Uterus (tissue), 4 donors: ENCODE measurements around the gene BBLN. TPM values are rescaled to one million over a fixed set of nuclear protein-coding genes. Genes with fewer than 3 reads are reported as not detected.

ENCODE experiments used
- DNase-seq, 2 donors: peaks; one replicate each; pipeline ENCODE4 v3.0.0-alpha.2; 2019 to 2020
- H3K27ac ChIP-seq, 2 donors: fragments of 200-600 bp; sonication (generic); 1 replicate in 1 of 2; 2 replicates in 1 of 2; pipeline ENCODE4 v1.5.1; 2016 to 2018
- H3K27me3 ChIP-seq, 2 donors: fragments of 200-600 bp; sonication (generic); one replicate each; pipeline ENCODE4 v1.5.1; 2018 to 2019; ENCODE audit warnings: control low read depth in 1 of 2
- H3K36me3 ChIP-seq, 2 donors: fragments of 200-600 bp; sonication (generic); one replicate each; pipeline ENCODE4 v1.5.1; 2019; ENCODE audit warnings: control low read depth in 1 of 2
- H3K4me1 ChIP-seq, 2 donors: fragments of 200-600 bp; sonication (generic); one replicate each; pipeline ENCODE4 v1.5.1; 2018 to 2019; ENCODE audit warnings: control low read depth in 1 of 2
- H3K4me3 ChIP-seq, 2 donors: fragments of 200-600 bp; sonication (generic); 1 replicate in 1 of 2; 2 replicates in 1 of 2; pipeline ENCODE4 v1.5.1; 2018 to 2019; ENCODE audit warnings: mild to moderate bottlenecking in 1 of 2
- H3K9me3 ChIP-seq, 2 donors: fragments of 200-600 bp; sonication (generic); one replicate each; pipeline ENCODE4 v1.5.1; 2019; ENCODE audit warnings: control low read depth in 1 of 2
- POLR2A ChIP-seq, 2 donors: fragments of 450-650 bp; IDR thresholded peaks; one replicate each; pipeline ENCODE4 v1.6.1; 2016; ENCODE audit warnings: antibody characterized with exemption in 2 of 2, mild to moderate bottlenecking in 1 of 2, moderate library complexity in 1 of 2
- intact Hi-C: fragments of 100-400 bp; cut with DNase I; formaldehyde crosslinking; loops from one replicate; pipeline ENCODE4 v1.15.1; 2023; ENCODE audit warnings: low total_unique reads
- total RNA-seq, 4 donors: library from RNA; depleted of rRNA in 3 of 4; stranded (reverse); fragments of >200 nt in 3 of 4; gene quantifications; one replicate each; pipeline versions ENCODE4 v1.1.0 to v1.2.4, GENCODE V29; 2014 to 2023
- TF ChIP-seq, protein P1 (sequence below), 4 experiments: fragments of 200-600 bp in 2 of 4; fragments of 450-650 bp in 2 of 4; sonication (generic) in 2 of 4; IDR thresholded peaks; one replicate each; pipeline ENCODE4 v1.5.1; 2016 to 2019; ENCODE audit warnings: antibody characterized with exemption in 4 of 4, mild to moderate bottlenecking in 2 of 4, moderate library complexity in 1 of 4
- donor health status: DM: yes; HTN: yes; CAD: no.

Gene BBLN
- total RNA-seq, 4 donors from 2014 or later = 31.3 to 198 (median 96.0) TPM

DNA sequence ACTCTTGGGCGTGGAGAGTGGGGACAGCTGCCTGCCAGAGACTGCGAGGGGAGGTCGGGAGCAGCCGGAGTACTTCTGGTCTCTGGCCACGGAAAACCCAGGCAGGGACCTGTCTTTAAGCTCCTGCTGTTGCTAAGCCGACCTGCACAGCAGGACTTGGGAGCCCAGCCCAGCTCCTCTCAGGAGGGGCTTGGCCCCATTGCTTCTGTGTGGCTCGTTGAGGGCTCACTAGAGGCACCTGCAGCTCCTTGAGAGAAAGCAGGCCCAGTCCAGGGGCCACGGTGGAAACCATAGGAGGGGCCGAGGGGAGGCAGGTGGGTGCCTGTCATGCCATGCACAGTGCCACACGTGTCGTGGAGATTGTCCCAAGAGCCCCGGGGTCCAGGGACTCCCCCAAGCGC, 14.1 kb upstream of the BBLN start:
- H3K4me1 ChIP-seq = no peaks in the 10 kb centered on the region
- intact Hi-C loops = no loop called here
- no peak overlapping the region for H3K27ac ChIP-seq
- H3K36me3 ChIP-seq = no peaks in the 10 kb centered on the region
- H3K27me3 ChIP-seq = no peaks in the 10 kb centered on the region
- H3K4me3 ChIP-seq = no peak overlapping the region
- no peak for TF ChIP-seq POLR2A (IDR thresholded peaks at IDR 0.05)
- TF ChIP-seq, protein P1, sequence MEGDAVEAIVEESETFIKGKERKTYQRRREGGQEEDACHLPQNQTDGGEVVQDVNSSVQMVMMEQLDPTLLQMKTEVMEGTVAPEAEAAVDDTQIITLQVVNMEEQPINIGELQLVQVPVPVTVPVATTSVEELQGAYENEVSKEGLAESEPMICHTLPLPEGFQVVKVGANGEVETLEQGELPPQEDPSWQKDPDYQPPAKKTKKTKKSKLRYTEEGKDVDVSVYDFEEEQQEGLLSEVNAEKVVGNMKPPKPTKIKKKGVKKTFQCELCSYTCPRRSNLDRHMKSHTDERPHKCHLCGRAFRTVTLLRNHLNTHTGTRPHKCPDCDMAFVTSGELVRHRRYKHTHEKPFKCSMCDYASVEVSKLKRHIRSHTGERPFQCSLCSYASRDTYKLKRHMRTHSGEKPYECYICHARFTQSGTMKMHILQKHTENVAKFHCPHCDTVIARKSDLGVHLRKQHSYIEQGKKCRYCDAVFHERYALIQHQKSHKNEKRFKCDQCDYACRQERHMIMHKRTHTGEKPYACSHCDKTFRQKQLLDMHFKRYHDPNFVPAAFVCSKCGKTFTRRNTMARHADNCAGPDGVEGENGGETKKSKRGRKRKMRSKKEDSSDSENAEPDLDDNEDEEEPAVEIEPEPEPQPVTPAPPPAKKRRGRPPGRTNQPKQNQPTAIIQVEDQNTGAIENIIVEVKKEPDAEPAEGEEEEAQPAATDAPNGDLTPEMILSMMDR (IDR thresholded peaks at IDR 0.05) = no peak
- DNase-seq = no peak
- no peaks in the 10 kb centered on the region for H3K9me3 ChIP-seq

- H3K4me3 ChIP-seq = no peak overlapping the region
- no peak for DNase-seq
- TF ChIP-seq POLR2A (IDR thresholded peaks at IDR 0.05) = no peak
- TF ChIP-seq, protein P1 (IDR thresholded peaks at IDR 0.05) = no peak
- H3K4me1 ChIP-seq = no peaks in the 10 kb centered on the region
- intact Hi-C loops = no loop called here
- H3K27me3 ChIP-seq = no peaks in the 10 kb centered on the region
- no peaks in the 10 kb centered on the region for H3K9me3 ChIP-seq
- H3K27ac ChIP-seq = no peak overlapping the region
- no peaks in the 10 kb centered on the region for H3K36me3 ChIP-seq
These were observed 13.4 kb upstream of the BBLN start for GRCh38 chr9:128146591-128147120.

DNA sequence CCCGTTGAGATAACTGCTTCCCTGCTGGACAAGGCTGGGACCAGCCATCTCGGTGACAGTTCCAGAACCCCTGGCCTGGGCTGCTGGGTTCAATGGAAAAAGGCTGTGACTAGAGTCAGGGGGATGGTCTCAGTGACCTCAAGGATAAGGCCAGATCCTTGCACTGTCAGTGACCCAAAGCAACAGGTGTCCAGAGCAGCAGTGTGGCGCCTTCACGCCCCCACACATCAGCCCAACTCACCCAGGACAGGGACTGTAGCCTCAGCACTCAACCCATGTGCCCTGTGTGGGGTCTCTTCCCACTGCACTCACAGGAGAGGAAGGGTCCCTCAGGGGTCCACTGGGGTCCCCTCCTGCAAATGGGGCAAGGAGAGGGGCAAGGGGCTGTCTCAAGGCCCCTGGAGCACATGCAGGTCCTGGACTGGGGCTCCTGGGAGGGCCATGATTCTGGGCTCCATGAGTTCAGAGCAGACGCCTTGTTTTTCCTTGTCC, 11.5 kb upstream of the BBLN start:
- TF ChIP-seq, protein P1 (IDR thresholded peaks at IDR 0.05) = no peak
- no peak for TF ChIP-seq POLR2A (IDR thresholded peaks at IDR 0.05)
- H3K4me3 ChIP-seq = no peak overlapping the region
- H3K36me3 ChIP-seq = no peaks in the 10 kb centered on the region
- H3K4me1 ChIP-seq = no peaks in the 10 kb centered on the region
- intact Hi-C loops = no loop called here
- H3K27ac ChIP-seq = no peak overlapping the region
- H3K9me3 ChIP-seq = no peaks in the 10 kb centered on the region
- DNase-seq = no peak
- no peaks in the 10 kb centered on the region for H3K27me3 ChIP-seq

GRCh38 chr9:128149001-128149701, 10.9 kb upstream of the BBLN start, which contains the start of gene LCN2:
Gene LCN2, plus strand, starts transcription at chr9:128149453. Its CDS starts 73 bp downstream, at chr9:128149526.
- intact Hi-C loops = no loop called here
- no peak for TF ChIP-seq POLR2A (IDR thresholded peaks at IDR 0.05)
- TF ChIP-seq, protein P1 (IDR thresholded peaks at IDR 0.05) = no peak
- Histone ChIP-seq H3K9me3 (no peaks in the 10 kb centered on the region), H3K4me3 (no peak within 1 kb of the TSS), H3K4me1 (no peaks in the 10 kb centered on the region), H3K36me3 (no peaks in the 10 kb centered on the region), H3K27ac (no peak within 1 kb of the TSS), H3K27me3 (no peaks in the 10 kb centered on the region)
- DNase-seq = no peak

- Histone ChIP-seq H3K4me1 (no peaks in the 10 kb centered on the region), H3K27ac (no peak overlapping the region), H3K9me3 (no peaks in the 10 kb centered on the region), H3K4me3 (no peak overlapping the region), H3K36me3 (no peaks in the 10 kb centered on the region), H3K27me3 (no peaks in the 10 kb centered on the region)
- DNase-seq = no peak
- TF ChIP-seq POLR2A (IDR thresholded peaks at IDR 0.05) = no peak
- TF ChIP-seq, protein P1 (IDR thresholded peaks at IDR 0.05) = no peak
- intact Hi-C loops = no loop called here
These were observed 10.0 kb upstream of the BBLN start for GRCh38 chr9:128149951-128150593.
